LNCaP clone FGC (cell line): ENCODE results near the gene KIAA0753.

Source experiments
- DNase-seq: peaks from one replicate; pipeline ENCODE4 v3.0.0-alpha.2; 2011; ENCODE audit warnings: low read depth
- H3K4me3 ChIP-seq: 2 replicates; pipeline ENCODE4 v1.5.1; 2011; ENCODE audit warnings: mild to moderate bottlenecking, low read depth, low read length, control low read depth
- TF ChIP-seq, protein P1 (sequence below): IDR thresholded peaks from 2 replicates; pipeline ENCODE4 v1.5.1; 2012; ENCODE audit warnings: mild to moderate bottlenecking; ENCODE audit not compliant: control insufficient read depth, insufficient read depth; ENCODE audit errors: extremely low read depth

The KIAA0753 gene

DNA sequence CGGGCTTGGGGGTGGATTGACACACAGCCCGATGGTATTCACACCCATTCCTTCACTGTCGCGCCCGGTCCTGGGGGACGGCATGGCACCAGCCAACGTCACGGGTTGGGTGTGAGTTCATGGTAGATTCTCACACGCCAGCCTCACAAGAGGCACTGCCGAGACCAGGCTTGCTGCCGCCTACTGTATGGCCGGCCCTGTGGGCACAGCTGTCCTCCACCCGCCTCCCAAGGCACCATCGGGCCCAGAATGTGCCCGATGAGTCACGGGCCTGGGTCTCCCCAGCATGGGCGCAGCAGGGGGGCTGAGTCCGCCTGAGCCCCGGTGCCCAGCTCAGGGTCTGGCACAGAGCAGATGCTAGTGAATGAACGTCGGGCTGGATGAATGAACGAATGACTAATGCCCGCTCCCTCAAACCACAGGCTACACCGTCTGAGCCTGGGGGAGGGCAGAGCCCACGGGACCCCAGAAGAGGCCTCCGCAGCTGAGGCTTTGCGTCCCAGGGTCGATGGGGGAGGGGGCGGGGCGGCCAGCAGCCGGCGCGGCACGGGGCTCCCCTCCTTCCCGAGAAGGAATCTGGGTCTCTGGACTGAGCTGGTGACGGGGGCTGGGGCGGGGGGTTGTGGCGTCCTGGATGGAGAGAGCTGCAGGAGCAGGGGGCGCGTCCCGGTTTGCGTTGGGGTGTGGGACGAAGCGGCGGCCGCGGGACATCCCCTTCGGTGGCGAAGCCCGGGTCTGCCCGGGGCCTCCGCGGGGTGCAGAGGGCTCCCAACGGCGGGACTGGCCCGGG is 85.0 kb downstream of the KIAA0753 start:
- DNase-seq: no peak
- peak overlapping the region; percentile 57 for H3K4me3 ChIP-seq
- TF ChIP-seq, protein P1, sequence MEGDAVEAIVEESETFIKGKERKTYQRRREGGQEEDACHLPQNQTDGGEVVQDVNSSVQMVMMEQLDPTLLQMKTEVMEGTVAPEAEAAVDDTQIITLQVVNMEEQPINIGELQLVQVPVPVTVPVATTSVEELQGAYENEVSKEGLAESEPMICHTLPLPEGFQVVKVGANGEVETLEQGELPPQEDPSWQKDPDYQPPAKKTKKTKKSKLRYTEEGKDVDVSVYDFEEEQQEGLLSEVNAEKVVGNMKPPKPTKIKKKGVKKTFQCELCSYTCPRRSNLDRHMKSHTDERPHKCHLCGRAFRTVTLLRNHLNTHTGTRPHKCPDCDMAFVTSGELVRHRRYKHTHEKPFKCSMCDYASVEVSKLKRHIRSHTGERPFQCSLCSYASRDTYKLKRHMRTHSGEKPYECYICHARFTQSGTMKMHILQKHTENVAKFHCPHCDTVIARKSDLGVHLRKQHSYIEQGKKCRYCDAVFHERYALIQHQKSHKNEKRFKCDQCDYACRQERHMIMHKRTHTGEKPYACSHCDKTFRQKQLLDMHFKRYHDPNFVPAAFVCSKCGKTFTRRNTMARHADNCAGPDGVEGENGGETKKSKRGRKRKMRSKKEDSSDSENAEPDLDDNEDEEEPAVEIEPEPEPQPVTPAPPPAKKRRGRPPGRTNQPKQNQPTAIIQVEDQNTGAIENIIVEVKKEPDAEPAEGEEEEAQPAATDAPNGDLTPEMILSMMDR: no peak

DNA sequence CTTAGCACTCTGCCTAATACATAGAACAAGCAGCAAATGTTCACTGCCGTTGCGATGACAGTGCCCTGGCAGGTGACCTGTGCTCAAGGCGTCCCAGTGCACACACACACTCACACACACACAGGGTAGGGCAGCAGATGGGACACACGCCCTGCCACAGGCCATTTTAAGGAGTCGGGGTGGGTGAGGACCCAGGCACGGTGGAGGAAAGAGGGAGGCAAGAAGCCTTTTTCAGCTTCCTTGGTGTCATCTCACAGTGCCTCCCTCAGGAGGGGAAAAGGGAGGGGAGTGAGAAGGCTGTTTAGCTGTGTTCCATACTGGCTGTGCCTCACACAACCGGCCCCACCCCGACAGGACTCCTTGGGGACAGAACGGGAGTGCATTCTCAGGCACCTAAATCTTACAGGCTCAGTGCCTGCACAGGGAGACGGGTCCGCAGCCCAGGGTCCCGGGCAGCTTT is 85.6 kb downstream of the KIAA0753 start:
- TF ChIP-seq, protein P1: no peak
- H3K4me3 ChIP-seq: no peak overlapping the region
- no peak for DNase-seq

DNA sequence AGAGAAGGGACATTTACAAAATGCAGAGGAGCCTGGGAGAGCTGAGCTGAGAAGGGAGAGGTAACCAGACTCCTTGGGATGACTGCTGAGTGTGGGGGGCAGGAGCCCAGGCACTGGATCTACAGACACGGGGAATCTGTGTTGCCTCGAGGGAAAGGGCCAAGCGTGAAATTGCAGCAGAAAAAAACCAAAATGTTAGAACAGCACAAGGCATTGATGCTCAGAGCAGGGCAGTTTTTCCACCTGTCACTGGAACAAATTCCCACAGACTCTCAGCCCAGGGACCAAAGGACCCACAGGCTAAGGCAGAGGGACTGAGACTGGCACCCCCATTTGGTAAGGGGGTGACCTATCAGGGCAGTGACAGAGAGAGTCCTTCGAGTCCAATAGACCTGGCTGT is 86.2 kb downstream of the KIAA0753 start:
- TF ChIP-seq, protein P1: no peak

DNA sequence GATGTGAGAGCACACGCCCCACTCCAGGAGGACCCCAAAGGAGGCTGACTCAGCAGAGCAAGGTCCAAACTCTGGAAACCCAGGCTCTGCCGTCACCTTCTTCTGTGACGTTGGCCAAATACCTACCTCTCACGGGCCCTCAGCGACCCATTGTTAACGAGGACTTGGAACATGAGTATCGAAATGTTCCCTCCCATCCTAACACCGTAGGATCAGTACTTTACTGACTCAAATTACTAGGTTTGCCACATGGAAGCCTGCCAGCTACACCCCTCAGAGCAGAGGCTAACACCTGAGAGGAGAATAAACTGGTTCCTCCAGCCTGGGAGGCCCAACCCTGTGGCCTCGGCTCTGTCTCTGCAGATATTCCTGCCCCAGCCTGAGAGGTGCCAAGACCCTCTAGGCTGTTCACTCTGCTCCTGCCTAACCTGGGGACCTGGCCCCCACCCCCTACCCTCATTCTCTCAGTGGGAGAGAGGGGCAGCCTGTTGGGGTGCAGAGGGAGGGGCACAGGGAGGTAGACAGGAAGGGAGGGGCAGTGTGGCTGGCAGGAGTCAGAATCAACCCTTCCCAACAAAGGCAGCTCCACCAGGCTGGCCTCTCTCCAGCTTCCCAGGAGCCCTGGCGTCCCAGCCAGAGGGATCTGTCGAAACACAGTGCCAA is 88.5 kb downstream of the KIAA0753 start:
- TF ChIP-seq, protein P1: no peak
- H3K4me3 ChIP-seq: no peak overlapping the region
- peak; percentile 26 for DNase-seq

More for the DNA sequence above, 86.2 kb downstream of the KIAA0753 start:
- no peak overlapping the region for H3K4me3 ChIP-seq
- DNase-seq: no peak

DNA sequence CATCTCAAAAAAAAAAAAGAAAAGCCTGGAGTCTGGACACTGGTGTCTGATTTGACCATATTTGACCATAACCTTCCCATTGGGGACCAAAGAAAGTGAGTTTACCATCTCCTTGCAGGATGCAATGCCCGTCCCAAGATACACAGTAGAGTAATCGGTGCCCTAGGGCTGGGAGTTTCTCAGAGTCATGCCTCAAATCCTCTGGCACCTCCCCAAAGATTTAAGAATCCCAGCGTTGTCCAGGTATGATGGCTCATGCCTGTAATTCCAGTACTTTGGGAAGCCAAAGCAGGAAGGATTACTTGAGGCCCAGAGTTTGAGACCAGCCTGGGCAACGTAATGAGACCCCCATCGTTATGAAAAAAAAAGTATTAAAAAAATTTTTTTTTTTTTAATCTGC is 89.2 kb downstream of the KIAA0753 start:
- no peak for DNase-seq
- H3K4me3 ChIP-seq: no peak overlapping the region
- TF ChIP-seq, protein P1: no peak

DNA sequence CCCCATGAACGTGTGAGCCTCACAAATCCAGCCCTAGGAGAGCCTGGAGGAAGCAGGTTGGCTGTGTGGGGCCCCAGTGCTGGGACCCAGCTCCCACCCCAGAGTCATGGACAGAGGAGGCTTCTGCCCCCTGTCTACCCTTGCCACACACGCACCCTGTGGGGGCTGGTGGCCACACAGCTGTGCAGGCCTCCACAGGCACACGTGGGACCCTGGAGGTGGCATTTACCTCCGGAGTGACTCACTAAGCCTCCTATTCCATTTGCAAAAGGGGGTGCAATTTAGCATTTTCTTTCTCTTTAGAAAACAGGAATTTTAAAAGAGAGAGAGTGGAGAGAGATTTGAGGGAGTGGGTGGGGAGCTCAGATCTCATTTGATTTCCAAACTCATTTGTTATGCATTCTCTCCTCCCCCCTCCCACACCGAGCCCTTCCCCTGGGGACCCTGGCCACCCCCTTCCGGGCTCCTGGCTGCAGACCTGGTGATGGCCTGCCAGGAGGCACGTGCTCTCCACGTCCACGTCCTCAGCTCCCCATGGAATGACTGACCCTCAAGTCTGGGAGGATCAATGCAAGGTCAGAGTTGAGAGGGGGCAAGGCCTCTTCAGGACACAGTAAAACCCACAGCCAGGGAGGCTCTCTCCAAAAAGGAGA is 91.0 kb downstream of the KIAA0753 start:
- TF ChIP-seq, protein P1: no peak
- DNase-seq: no peak
- no peak overlapping the region for H3K4me3 ChIP-seq
